Activated naive CD8-positive, alpha-beta T cell (primary cell): ENCODE data around the gene CHST15.

Experiments
- H3K27ac Mint-ChIP-seq: one replicate; pipeline ENCODE4 v1.8.0; 2021; ENCODE audit warnings: mixed read lengths
- H3K27me3 Mint-ChIP-seq: one replicate; pipeline ENCODE4 v1.8.0; 2021; ENCODE audit warnings: mixed read lengths
- H3K36me3 Mint-ChIP-seq: one replicate; pipeline ENCODE4 v1.8.0; 2021; ENCODE audit warnings: mixed read lengths
- H3K4me1 Mint-ChIP-seq: one replicate; pipeline ENCODE4 v1.8.0; 2021; ENCODE audit warnings: low read depth, mixed read lengths
- H3K4me3 Mint-ChIP-seq: one replicate; pipeline ENCODE4 v1.8.0; 2021; ENCODE audit warnings: mild to moderate bottlenecking, mixed read lengths
- H3K9me3 Mint-ChIP-seq: one replicate; pipeline ENCODE4 v1.8.0; 2021; ENCODE audit warnings: low read depth, mixed read lengths

The CHST15 gene

GRCh38 chr10:124092860-124093773 lies at the start of gene CHST15:
Gene CHST15, minus strand, starts transcription at chr10:124093598. Its CDS starts 47,386 bp downstream, at chr10:124046212.
- no peaks in the 10 kb centered on the region for H3K9me3 Mint-ChIP-seq
- H3K4me3 Mint-ChIP-seq, result peak within 1 kb of the TSS; percentile 54
- H3K36me3 Mint-ChIP-seq, result no peaks in the 10 kb centered on the region
- H3K27ac Mint-ChIP-seq, result no peak within 1 kb of the TSS
- peaks cover 1% of the 10 kb centered on the region for H3K4me1 Mint-ChIP-seq
- peaks cover 43% of the 10 kb centered on the region for H3K27me3 Mint-ChIP-seq

GRCh38 chr10:124142960-124143359 lies 49.6 kb upstream of the CHST15 start:
- Mint-ChIP-seq H3K9me3 (no peaks in the 10 kb centered on the region), H3K27me3 (no peaks in the 10 kb centered on the region), H3K4me3 (no peak overlapping the region), H3K27ac (no peak overlapping the region), H3K36me3 (no peaks in the 10 kb centered on the region), H3K4me1 (no peaks in the 10 kb centered on the region)

GRCh38 chr10:124142006-124142739 lies 48.8 kb upstream of the CHST15 start:
- H3K4me3 Mint-ChIP-seq, result no peak overlapping the region
- H3K9me3 Mint-ChIP-seq, result no peaks in the 10 kb centered on the region
- H3K27me3 Mint-ChIP-seq, result no peaks in the 10 kb centered on the region
- no peaks in the 10 kb centered on the region for H3K4me1 Mint-ChIP-seq
- no peak overlapping the region for H3K27ac Mint-ChIP-seq
- no peaks in the 10 kb centered on the region for H3K36me3 Mint-ChIP-seq

GRCh38 chr10:124138883-124139348 lies 45.5 kb upstream of the CHST15 start:
- Mint-ChIP-seq H3K9me3 (no peaks in the 10 kb centered on the region), H3K4me3 (no peak overlapping the region), H3K36me3 (no peaks in the 10 kb centered on the region), H3K27me3 (no peaks in the 10 kb centered on the region), H3K4me1 (no peaks in the 10 kb centered on the region), H3K27ac (no peak overlapping the region)

- Mint-ChIP-seq H3K36me3 (no peaks in the 10 kb centered on the region), H3K4me3 (no peak overlapping the region), H3K27me3 (no peaks in the 10 kb centered on the region), H3K9me3 (no peaks in the 10 kb centered on the region), H3K4me1 (no peaks in the 10 kb centered on the region), H3K27ac (no peak overlapping the region)
These were observed 44.9 kb upstream of the CHST15 start for GRCh38 chr10:124138195-124138882.

- Mint-ChIP-seq H3K4me1 (no peaks in the 10 kb centered on the region), H3K27me3 (no peaks in the 10 kb centered on the region), H3K4me3 (no peak overlapping the region), H3K9me3 (no peaks in the 10 kb centered on the region), H3K27ac (no peak overlapping the region), H3K36me3 (no peaks in the 10 kb centered on the region)
These were observed 41.0 kb upstream of the CHST15 start for GRCh38 chr10:124134251-124134893.

- Mint-ChIP-seq H3K27ac (no peak overlapping the region), H3K4me3 (no peak overlapping the region), H3K9me3 (no peaks in the 10 kb centered on the region)
These were observed 39.5 kb upstream of the CHST15 start for GRCh38 chr10:124132876-124133275.

GRCh38 chr10:124132306-124132705 lies 38.9 kb upstream of the CHST15 start:
- Mint-ChIP-seq H3K27ac (no peak overlapping the region), H3K4me1 (no peaks in the 10 kb centered on the region), H3K4me3 (no peak overlapping the region), H3K9me3 (no peaks in the 10 kb centered on the region), H3K36me3 (no peaks in the 10 kb centered on the region), H3K27me3 (no peaks in the 10 kb centered on the region)

More at GRCh38 chr10:124132876-124133275, 39.5 kb upstream of the CHST15 start:
- H3K36me3 Mint-ChIP-seq, result no peaks in the 10 kb centered on the region
- H3K4me1 Mint-ChIP-seq, result no peaks in the 10 kb centered on the region
- H3K27me3 Mint-ChIP-seq, result no peaks in the 10 kb centered on the region

- Mint-ChIP-seq H3K27ac (no peak overlapping the region), H3K4me3 (no peak overlapping the region), H3K4me1 (no peaks in the 10 kb centered on the region), H3K36me3 (no peaks in the 10 kb centered on the region), H3K27me3 (no peaks in the 10 kb centered on the region), H3K9me3 (no peaks in the 10 kb centered on the region)
These were observed 37.8 kb upstream of the CHST15 start for GRCh38 chr10:124131172-124131571.

GRCh38 chr10:124130198-124130900 lies 37.0 kb upstream of the CHST15 start:
- no peaks in the 10 kb centered on the region for H3K4me1 Mint-ChIP-seq
- no peak overlapping the region for H3K27ac Mint-ChIP-seq
- H3K27me3 Mint-ChIP-seq, result no peaks in the 10 kb centered on the region
- no peaks in the 10 kb centered on the region for H3K9me3 Mint-ChIP-seq
- H3K4me3 Mint-ChIP-seq, result no peak overlapping the region
- no peaks in the 10 kb centered on the region for H3K36me3 Mint-ChIP-seq

- Mint-ChIP-seq H3K4me1 (no peaks in the 10 kb centered on the region), H3K27ac (no peak overlapping the region), H3K4me3 (no peak overlapping the region), H3K36me3 (no peaks in the 10 kb centered on the region), H3K27me3 (no peaks in the 10 kb centered on the region), H3K9me3 (no peaks in the 10 kb centered on the region)
These were observed 36.1 kb upstream of the CHST15 start for GRCh38 chr10:124129471-124129870.

- no peaks in the 10 kb centered on the region for H3K9me3 Mint-ChIP-seq
- H3K4me1 Mint-ChIP-seq, result no peaks in the 10 kb centered on the region
- no peaks in the 10 kb centered on the region for H3K27me3 Mint-ChIP-seq
- H3K36me3 Mint-ChIP-seq, result no peaks in the 10 kb centered on the region
- no peak overlapping the region for H3K4me3 Mint-ChIP-seq
- H3K27ac Mint-ChIP-seq, result no peak overlapping the region
These were observed 35.4 kb upstream of the CHST15 start for GRCh38 chr10:124128811-124129145.

- H3K27me3 Mint-ChIP-seq, result no peaks in the 10 kb centered on the region
- no peaks in the 10 kb centered on the region for H3K9me3 Mint-ChIP-seq
- no peaks in the 10 kb centered on the region for H3K4me1 Mint-ChIP-seq
- H3K27ac Mint-ChIP-seq, result no peak overlapping the region
- H3K36me3 Mint-ChIP-seq, result no peaks in the 10 kb centered on the region
- no peak overlapping the region for H3K4me3 Mint-ChIP-seq
These were observed 34.8 kb upstream of the CHST15 start for GRCh38 chr10:124127965-124128810.
